ENCODE data around the gene ENPP7. TPM values are rescaled to one million over a fixed set of nuclear protein-coding genes. Genes with fewer than 3 reads are reported as not detected.
A peak's percentile ranks its signal among the peaks of the same experiment; 100 is the strongest.

Gene ENPP7
- total RNA-seq, 2 donors from 2014 or later, result not detected

DNA sequence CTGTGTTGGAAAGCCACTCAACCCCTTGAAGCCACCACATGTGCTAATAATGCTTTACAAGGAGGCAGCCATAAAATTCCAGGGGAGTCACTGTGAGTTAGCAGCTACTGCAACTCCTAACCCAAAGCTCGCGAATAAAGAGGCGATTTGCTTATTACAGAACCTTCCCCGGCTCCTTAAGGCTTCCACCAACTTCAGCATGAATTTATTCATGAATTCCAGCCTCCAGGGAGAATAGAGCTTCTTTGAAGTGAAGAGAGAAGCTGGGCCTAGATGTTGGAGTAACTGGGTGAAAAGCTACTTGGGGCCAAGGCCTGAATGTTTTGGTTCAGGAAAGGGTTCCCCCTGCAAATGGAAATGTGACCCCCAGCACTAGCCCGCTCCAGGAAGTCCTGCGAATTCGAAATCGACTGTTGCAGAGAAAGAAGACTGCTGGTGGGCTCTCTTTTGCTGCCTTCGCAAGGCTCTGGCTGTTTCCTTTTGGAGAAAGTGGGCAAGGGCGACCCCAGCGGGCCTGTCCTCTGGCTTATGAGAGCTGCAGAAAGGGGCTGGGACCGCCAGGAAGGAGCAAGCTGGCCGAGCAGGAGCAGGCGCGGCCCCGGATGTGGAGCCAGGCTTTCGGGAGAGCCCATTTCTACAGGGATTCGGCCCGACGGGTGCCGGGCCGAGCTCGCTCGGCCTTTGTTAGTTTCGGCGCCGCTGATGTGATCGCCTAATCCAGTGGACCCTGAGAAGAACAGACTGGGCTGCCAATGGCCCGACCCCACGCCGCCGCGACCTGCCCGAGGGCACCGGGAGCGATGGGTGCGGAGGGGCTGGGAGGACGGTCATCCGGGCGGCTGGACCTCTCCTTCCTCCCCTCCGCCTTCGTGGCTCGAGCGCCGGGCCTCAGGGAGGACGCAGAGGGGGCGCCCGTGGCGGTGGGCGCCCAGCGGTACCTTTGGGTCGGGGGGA, 58.5 kb downstream of the ENPP7 start:
- DNase-seq, result no peak
- Histone ChIP-seq H3K27me3 (peaks cover 0 to 27% of the 10 kb centered on the region in 2 donors), H3K4me1 (peaks cover 23% of the 10 kb centered on the region), H3K36me3 (replicated peaks in 1 of 2; ENCODE audit: insufficient read depth in 1 of 2, low read depth in 2 of 2) (no peaks in the 10 kb centered on the region), H3K27ac (no peak overlapping the region), H3K4me3 (no peak overlapping the region), H3K9me3 (no peaks in the 10 kb centered on the region)
- 34 to 78% methylated on average over 11 to 49 of the region's 52 CpGs for WGBS, 2 donors
- intact Hi-C loops (cut with DNase I), result no loop called here
- ATAC-seq, result peak; percentile 5
- TF ChIP-seq POLR2A (IDR thresholded peaks at IDR 0.05), result no peak
- TF ChIP-seq, protein P1, sequence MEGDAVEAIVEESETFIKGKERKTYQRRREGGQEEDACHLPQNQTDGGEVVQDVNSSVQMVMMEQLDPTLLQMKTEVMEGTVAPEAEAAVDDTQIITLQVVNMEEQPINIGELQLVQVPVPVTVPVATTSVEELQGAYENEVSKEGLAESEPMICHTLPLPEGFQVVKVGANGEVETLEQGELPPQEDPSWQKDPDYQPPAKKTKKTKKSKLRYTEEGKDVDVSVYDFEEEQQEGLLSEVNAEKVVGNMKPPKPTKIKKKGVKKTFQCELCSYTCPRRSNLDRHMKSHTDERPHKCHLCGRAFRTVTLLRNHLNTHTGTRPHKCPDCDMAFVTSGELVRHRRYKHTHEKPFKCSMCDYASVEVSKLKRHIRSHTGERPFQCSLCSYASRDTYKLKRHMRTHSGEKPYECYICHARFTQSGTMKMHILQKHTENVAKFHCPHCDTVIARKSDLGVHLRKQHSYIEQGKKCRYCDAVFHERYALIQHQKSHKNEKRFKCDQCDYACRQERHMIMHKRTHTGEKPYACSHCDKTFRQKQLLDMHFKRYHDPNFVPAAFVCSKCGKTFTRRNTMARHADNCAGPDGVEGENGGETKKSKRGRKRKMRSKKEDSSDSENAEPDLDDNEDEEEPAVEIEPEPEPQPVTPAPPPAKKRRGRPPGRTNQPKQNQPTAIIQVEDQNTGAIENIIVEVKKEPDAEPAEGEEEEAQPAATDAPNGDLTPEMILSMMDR (IDR thresholded peaks at IDR 0.05), result no peak

DNA sequence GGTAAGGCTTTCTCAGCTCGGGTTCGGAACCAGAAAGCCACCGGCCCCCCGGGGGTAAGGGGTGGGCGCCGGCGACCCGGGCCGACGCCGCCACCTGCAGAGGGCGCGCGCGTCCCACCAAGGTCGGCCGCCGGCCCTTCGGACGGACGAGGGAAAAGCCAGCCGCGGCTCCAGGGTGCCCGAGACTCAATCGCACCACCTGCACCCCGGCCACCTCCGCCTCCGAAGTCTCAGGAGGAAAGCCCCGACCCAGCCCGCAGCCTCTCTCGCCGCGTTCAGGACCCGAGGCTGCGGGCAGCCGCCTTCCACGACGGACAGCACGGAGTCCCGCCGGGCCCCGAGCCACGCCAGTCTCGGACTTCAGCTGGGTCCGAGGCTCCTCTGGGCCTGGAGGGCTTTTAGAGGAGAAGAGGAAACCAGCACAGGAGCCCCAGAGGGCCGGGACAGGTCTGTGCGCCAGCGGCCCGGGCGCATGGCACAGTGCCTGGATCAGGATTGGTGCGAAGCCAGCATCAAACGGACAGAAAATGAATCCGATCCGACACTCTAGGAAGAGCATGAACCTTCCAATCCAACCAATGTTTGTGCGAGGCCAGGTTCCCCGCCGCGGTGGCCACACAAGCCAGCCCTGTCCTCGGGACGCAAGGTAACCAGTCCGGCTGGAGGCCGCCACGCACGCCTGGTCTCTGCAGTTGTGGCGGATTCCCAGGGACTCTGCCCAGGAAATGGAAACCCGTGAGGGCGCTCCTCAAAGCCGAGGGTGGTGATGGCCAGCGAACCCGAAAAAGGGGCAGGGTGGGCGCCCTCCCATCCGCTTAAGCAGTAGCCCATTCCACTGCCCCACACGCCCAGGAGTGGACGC, 59.4 kb downstream of the ENPP7 start:
- no peak for TF ChIP-seq POLR2A (IDR thresholded peaks at IDR 0.05)
- TF ChIP-seq, protein P1 (IDR thresholded peaks at IDR 0.05), result peak; percentile 55 to 68 (median 59)
- H3K27me3 ChIP-seq, result peaks cover 0 to 27% of the 10 kb centered on the region in 2 donors

DNA sequence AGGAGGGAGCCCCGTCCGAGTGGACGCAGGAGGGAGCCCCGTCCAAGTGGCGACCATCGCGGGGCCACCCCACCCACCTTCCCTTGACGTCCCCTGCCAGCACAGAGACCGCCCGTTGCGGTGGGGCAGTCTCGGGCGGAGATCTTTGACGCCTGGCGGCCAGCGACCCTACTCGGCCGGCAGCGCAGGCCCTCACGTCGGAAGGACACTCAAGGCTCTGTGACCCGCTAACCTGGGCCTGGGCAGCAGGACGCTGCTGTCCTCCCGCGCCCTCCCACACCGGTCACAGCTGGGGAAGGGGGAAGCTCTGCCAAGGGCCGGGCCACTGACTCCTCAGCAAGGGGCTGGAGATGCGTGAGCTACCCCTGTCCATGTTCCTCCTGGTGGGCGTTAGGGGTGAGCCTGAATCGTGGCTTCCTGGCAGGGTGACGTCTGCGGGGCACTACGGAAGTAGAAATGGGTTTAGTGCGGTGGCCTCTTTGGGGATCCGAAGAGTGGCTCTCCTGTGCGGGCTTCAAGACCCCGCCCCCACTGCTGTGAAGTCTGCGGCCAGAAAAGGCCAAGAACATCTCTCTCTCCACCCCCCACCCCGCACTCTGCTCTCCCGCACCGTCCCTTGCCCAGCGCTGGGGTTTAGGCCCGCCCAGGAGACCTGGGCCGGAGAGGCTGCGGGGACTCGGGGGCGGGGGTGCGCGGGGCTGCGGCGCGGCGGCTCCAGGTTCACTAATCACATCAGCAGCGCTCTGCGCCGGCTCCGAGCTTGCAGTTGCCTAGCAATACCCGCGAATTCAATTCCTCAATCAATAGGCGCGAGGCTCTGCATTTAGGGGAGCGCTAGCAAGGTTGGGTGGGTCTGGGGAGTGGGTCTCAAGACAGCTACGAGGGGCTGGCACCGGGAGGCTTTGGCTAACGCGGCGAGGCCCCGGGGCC, 60.3 kb downstream of the ENPP7 start:
- no peaks in the 10 kb centered on the region for H3K36me3 ChIP-seq (replicated peaks in 1 of 2; ENCODE audit: insufficient read depth in 1 of 2, low read depth in 2 of 2)
- TF ChIP-seq POLR2A (IDR thresholded peaks at IDR 0.05), result no peak
- TF ChIP-seq, protein P1 (IDR thresholded peaks at IDR 0.05), result no peak
- DNase-seq (no peak), ATAC-seq (no peak)
- no peak overlapping the region for H3K4me3 ChIP-seq
- 7 to 10% methylated on average over 14 to 68 of the region's 68 CpGs for WGBS, 2 donors
- H3K9me3 ChIP-seq, result no peaks in the 10 kb centered on the region
- peaks cover 0 to 27% of the 10 kb centered on the region in 2 donors for H3K27me3 ChIP-seq
- peaks cover 27% of the 10 kb centered on the region for H3K4me1 ChIP-seq
- intact Hi-C loops (cut with DNase I), result loop anchor here (10.0 kb wide), 1 partner anchor 54 kb away; no protein-coding TSS in a partner anchor
- H3K27ac ChIP-seq, result no peak overlapping the region

More for the DNA sequence above, 59.4 kb downstream of the ENPP7 start:
- ATAC-seq (peak; percentile 67), DNase-seq (peak in 3 of 4 donors; percentile 36 to 62 (median 50))
- intact Hi-C loops (cut with DNase I), result loop anchor here (10.0 kb wide), 1 partner anchor 55 kb away; no protein-coding TSS in a partner anchor
- Histone ChIP-seq H3K9me3 (no peaks in the 10 kb centered on the region), H3K36me3 (replicated peaks in 1 of 2; ENCODE audit: insufficient read depth in 1 of 2, low read depth in 2 of 2) (no peaks in the 10 kb centered on the region), H3K27ac (no peak overlapping the region), H3K4me1 (peaks cover 23% of the 10 kb centered on the region), H3K4me3 (no peak overlapping the region)
- WGBS, 2 donors, result 6 to 7% methylated on average over 11 to 67 of the region's 74 CpGs

DNA sequence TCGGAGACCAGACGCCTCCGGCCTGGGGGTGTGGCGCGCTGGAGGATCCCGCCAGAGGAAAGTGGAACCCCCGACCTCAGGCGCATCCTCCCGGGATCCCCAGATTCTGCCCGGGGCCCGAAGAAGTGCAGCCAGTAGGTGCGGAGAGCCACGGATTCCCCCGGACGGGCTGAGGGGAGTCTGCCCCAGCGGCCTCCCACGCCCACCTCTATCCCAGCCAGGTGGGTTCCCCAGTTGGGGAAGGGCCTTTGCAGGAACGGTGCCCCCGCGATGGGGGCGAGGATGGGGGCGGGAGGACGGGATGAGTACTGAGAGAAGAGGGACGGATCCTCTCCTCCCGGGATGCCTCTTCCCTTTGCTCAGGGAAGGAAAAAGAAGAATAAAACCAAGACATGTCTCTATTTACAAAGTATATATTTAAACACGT, 61.0 kb downstream of the ENPP7 start:
- WGBS, 2 donors, result 30 to 39% methylated on average over 16 to 26 of the region's 26 CpGs
- Histone ChIP-seq H3K4me1 (peaks cover 32% of the 10 kb centered on the region), H3K36me3 (replicated peaks in 1 of 2; ENCODE audit: insufficient read depth in 1 of 2, low read depth in 2 of 2) (no peaks in the 10 kb centered on the region), H3K27ac (no peak overlapping the region), H3K4me3 (no peak overlapping the region), H3K27me3 (peaks cover 0 to 27% of the 10 kb centered on the region in 2 donors), H3K9me3 (no peaks in the 10 kb centered on the region)
- DNase-seq (no peak), ATAC-seq (no peak)
- intact Hi-C loops (cut with DNase I), result loop anchor here (10.0 kb wide), 1 partner anchor 53 kb away; no protein-coding TSS in a partner anchor
- TF ChIP-seq POLR2A (IDR thresholded peaks at IDR 0.05), result no peak
- TF ChIP-seq, protein P1 (IDR thresholded peaks at IDR 0.05), result no peak
